DOHH2 (cell line): ENCODE measurements around the gene RBMS3.

ENCODE experiments used
- H3F3A ChIP-seq: fragments of 200-600 bp; sonication (generic), shearing (Covaris generic); 2 replicates; pipeline ENCODE4 v1.6.0; 2016; ENCODE audit warnings: antibody characterized with exemption, mild to moderate bottlenecking; ENCODE audit not compliant: control insufficient read depth, insufficient read depth
- H3K27ac ChIP-seq: fragments of 200-600 bp; sonication (generic); 2 replicates; pipeline ENCODE4 v1.5.1; 2014; ENCODE audit warnings: low read depth, mild to moderate bottlenecking, low read length, moderate library complexity
- H3K27me3 ChIP-seq: fragments of 200-600 bp; sonication (generic); 2 replicates; pipeline ENCODE4 v1.6.1; 2014; ENCODE audit warnings: mild to moderate bottlenecking, low read length, mixed read lengths; ENCODE audit not compliant: control insufficient read depth
- H3K36me3 ChIP-seq: fragments of 200-600 bp; sonication (generic); 2 replicates; pipeline ENCODE4 v1.6.1; 2014; ENCODE audit warnings: mild to moderate bottlenecking, low read length, moderate library complexity, mixed read lengths; ENCODE audit not compliant: control insufficient read depth
- H3K4me1 ChIP-seq: fragments of 200-600 bp; sonication (generic); 2 replicates; pipeline ENCODE4 v1.6.1; 2014; ENCODE audit warnings: mild to moderate bottlenecking, low read length, mixed read lengths; ENCODE audit not compliant: control insufficient read depth
- H3K4me2 ChIP-seq: fragments of 200-600 bp; sonication (generic); 2 replicates; pipeline ENCODE4 v1.6.0; 2014; ENCODE audit warnings: mild to moderate bottlenecking, low read length, moderate library complexity
- H3K4me3 ChIP-seq: fragments of 200-600 bp; sonication (generic); 2 replicates; pipeline ENCODE4 v1.5.1; 2014; ENCODE audit warnings: mild to moderate bottlenecking, low read length, mixed read lengths
- H3K79me2 ChIP-seq: fragments of 200-600 bp; sonication (generic); 2 replicates; pipeline ENCODE4 v1.6.1; 2014; ENCODE audit warnings: mild to moderate bottlenecking, low read length, mixed read lengths; ENCODE audit not compliant: control insufficient read depth
- H3K9me2 ChIP-seq: fragments of 200-600 bp; sonication (generic); replicated peaks from 2 replicates; pipeline ENCODE4 v1.6.1; 2014; ENCODE audit warnings: mild to moderate bottlenecking, low read length, mixed read lengths; ENCODE audit not compliant: control insufficient read depth
- H3K9me3 ChIP-seq: fragments of 200-600 bp; sonication (generic); 2 replicates; pipeline ENCODE4 v1.6.1; 2014; ENCODE audit warnings: antibody characterized with exemption, low read length, mixed read lengths; ENCODE audit not compliant: control insufficient read depth, insufficient read depth
- H4K20me1 ChIP-seq: fragments of 200-600 bp; sonication (generic); 2 replicates; pipeline ENCODE4 v1.6.0; 2014; ENCODE audit warnings: low read depth, mild to moderate bottlenecking, antibody characterized with exemption, low read length, moderate library complexity; ENCODE audit not compliant: control insufficient read depth, insufficient read depth
- EZH2phosphoT487 ChIP-seq: fragments of 200-600 bp; sonication (generic); IDR thresholded peaks from 2 replicates; pipeline ENCODE4 v1.6.1; 2017; ENCODE audit warnings: borderline replicate concordance, mild to moderate bottlenecking, antibody characterized with exemption, low read length, moderate library complexity, mixed read lengths
- TF ChIP-seq, protein P1 (sequence below): fragments of 200-600 bp; sonication (generic); IDR thresholded peaks from one replicate; pipeline ENCODE4 v1.5.1; 2014; ENCODE audit warnings: antibody characterized with exemption, mild to moderate bottlenecking, low read depth, low read length; ENCODE audit not compliant: poor library complexity, severe bottlenecking

The RBMS3 gene

GRCh38 chr3:29531644-29532043 is 250.8 kb downstream of the RBMS3 start:
- H3K9me3 ChIP-seq = no peaks in the 10 kb centered on the region
- no peaks in the 10 kb centered on the region for H3F3A ChIP-seq
- H3K27me3 ChIP-seq = no peaks in the 10 kb centered on the region
- no peak overlapping the region for H3K4me3 ChIP-seq
- H3K27ac ChIP-seq = no peak overlapping the region
- TF ChIP-seq EZH2phosphoT487 = no peak
- TF ChIP-seq, protein P1, sequence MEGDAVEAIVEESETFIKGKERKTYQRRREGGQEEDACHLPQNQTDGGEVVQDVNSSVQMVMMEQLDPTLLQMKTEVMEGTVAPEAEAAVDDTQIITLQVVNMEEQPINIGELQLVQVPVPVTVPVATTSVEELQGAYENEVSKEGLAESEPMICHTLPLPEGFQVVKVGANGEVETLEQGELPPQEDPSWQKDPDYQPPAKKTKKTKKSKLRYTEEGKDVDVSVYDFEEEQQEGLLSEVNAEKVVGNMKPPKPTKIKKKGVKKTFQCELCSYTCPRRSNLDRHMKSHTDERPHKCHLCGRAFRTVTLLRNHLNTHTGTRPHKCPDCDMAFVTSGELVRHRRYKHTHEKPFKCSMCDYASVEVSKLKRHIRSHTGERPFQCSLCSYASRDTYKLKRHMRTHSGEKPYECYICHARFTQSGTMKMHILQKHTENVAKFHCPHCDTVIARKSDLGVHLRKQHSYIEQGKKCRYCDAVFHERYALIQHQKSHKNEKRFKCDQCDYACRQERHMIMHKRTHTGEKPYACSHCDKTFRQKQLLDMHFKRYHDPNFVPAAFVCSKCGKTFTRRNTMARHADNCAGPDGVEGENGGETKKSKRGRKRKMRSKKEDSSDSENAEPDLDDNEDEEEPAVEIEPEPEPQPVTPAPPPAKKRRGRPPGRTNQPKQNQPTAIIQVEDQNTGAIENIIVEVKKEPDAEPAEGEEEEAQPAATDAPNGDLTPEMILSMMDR = no peak
- peaks cover 3% of the 10 kb centered on the region; the same call in 1 of the 2 replicates for H3K4me1 ChIP-seq
- H3K9me2 ChIP-seq = no peaks in the 10 kb centered on the region
- H3K79me2 ChIP-seq = no peaks in the 10 kb centered on the region
- no peaks in the 10 kb centered on the region for H3K36me3 ChIP-seq
- no peaks in the 10 kb centered on the region for H4K20me1 ChIP-seq
- H3K4me2 ChIP-seq = no peak overlapping the region

- Histone ChIP-seq H3K79me2 (no peaks in the 10 kb centered on the region), H3K4me3 (no peak overlapping the region), H3K9me2 (no peaks in the 10 kb centered on the region), H3K9me3 (no peaks in the 10 kb centered on the region), H3K27ac (no peak overlapping the region), H3K27me3 (no peaks in the 10 kb centered on the region), H3F3A (no peaks in the 10 kb centered on the region), H3K36me3 (no peaks in the 10 kb centered on the region), H3K4me1 (peaks cover under 1% of the 10 kb centered on the region; the same call in 1 of the 2 replicates), H4K20me1 (no peaks in the 10 kb centered on the region), H3K4me2 (no peak overlapping the region)
- TF ChIP-seq, protein P1 = no peak
- no peak for TF ChIP-seq EZH2phosphoT487
Observed at GRCh38 chr3:29532473-29532872, 251.6 kb downstream of the RBMS3 start.

DNA sequence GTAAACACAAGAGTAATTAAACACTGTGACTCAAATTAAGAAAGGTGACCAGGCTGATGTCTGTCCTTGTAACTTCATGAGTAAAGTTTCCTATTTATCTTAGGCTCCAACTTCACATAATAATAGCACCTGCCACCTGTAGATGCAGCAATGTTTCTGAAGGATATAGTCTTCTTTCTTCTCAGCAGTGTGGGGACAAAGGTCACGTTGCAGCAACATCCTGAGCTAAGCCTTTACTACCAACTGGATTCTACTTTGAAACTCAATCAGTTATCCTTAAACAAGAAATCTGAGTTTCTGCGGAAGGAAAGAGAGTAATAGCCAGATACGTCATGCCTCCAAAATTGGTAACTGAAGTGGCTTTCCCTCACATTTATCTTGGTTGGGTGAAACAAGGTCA is 253.1 kb downstream of the RBMS3 start:
- H3K79me2 ChIP-seq = no peaks in the 10 kb centered on the region
- no peaks in the 10 kb centered on the region for H3K36me3 ChIP-seq
- no peak overlapping the region for H3K4me2 ChIP-seq
- no peaks in the 10 kb centered on the region for H3K4me1 ChIP-seq
- TF ChIP-seq, protein P1 = no peak
- TF ChIP-seq EZH2phosphoT487 = no peak
- H3F3A ChIP-seq = no peaks in the 10 kb centered on the region
- H3K9me2 ChIP-seq = no peaks in the 10 kb centered on the region
- no peaks in the 10 kb centered on the region for H4K20me1 ChIP-seq
- H3K9me3 ChIP-seq = no peaks in the 10 kb centered on the region
- no peak overlapping the region for H3K4me3 ChIP-seq
- H3K27me3 ChIP-seq = no peaks in the 10 kb centered on the region
- H3K27ac ChIP-seq = no peak overlapping the region
